ENCODE results near the gene FAXDC2. TPM values are rescaled to one million over a fixed set of nuclear protein-coding genes. Genes with fewer than 3 reads are reported as not detected.
"Not testable (repeated sequence)": the region's sequence is repeated elsewhere in the genome, so short reads cannot be mapped to it uniquely, and the experiment has no call there.

Gene FAXDC2
- polyA plus RNA-seq, 4 donors: 33.3 to 40.5 (median 38.9) TPM

GRCh38 chr5:154862766-154863165 is 12.4 kb upstream of the FAXDC2 start:
- no peak for DNase-seq (ENCODE audit: low read depth in 4 of 4, low spot score in 3 of 4)

GRCh38 chr5:154861946-154862345 is 11.5 kb upstream of the FAXDC2 start:
- no peak for DNase-seq (ENCODE audit: low read depth in 4 of 4, low spot score in 3 of 4)

GRCh38 chr5:154860765-154861164 is 10.4 kb upstream of the FAXDC2 start:
- DNase-seq (ENCODE audit: low read depth in 4 of 4, low spot score in 3 of 4): no peak

- no peak for DNase-seq (ENCODE audit: low read depth in 4 of 4, low spot score in 3 of 4)
Observed at GRCh38 chr5:154860123-154860522, 9.7 kb upstream of the FAXDC2 start.

GRCh38 chr5:154858972-154859871 is 8.8 kb upstream of the FAXDC2 start:
- peak in 1 of 4 donors; percentile 10 for DNase-seq (ENCODE audit: low read depth in 4 of 4, low spot score in 3 of 4)

GRCh38 chr5:154858297-154858971 is 8.0 kb upstream of the FAXDC2 start, which contains the start of gene CNOT8:
Gene CNOT8, plus strand, starts transcription at chr5:154858627. Its CDS starts 4,652 bp downstream, at chr5:154863279.
- peak in 3 of 4 donors; percentile 93 to 95 (median 94) for DNase-seq (ENCODE audit: low read depth in 4 of 4, low spot score in 3 of 4)

- DNase-seq (ENCODE audit: low read depth in 4 of 4, low spot score in 3 of 4): peak; percentile 91 to 97 (median 94)
Observed at GRCh38 chr5:154857530-154858296, 7.3 kb upstream of the FAXDC2 start.

GRCh38 chr5:154851351-154851750 is 948 bp upstream of the FAXDC2 start:
- DNase-seq (ENCODE audit: low read depth in 4 of 4, low spot score in 3 of 4): no peak

- peak in 1 of 4 donors; percentile 34 for DNase-seq (ENCODE audit: low read depth in 4 of 4, low spot score in 3 of 4)
Observed at GRCh38 chr5:154849791-154850201, 607 bp downstream of the FAXDC2 start.

- no peak for DNase-seq (ENCODE audit: low read depth in 4 of 4, low spot score in 3 of 4)
Observed at GRCh38 chr5:154849264-154849785, 1.1 kb downstream of the FAXDC2 start.

- DNase-seq (ENCODE audit: low read depth in 4 of 4, low spot score in 3 of 4): no peak
Observed at GRCh38 chr5:154844809-154845208, 5.6 kb downstream of the FAXDC2 start.

GRCh38 chr5:154842689-154843530 is 7.5 kb downstream of the FAXDC2 start:
- DNase-seq (ENCODE audit: low read depth in 4 of 4, low spot score in 3 of 4): no peak

- DNase-seq (ENCODE audit: low read depth in 4 of 4, low spot score in 3 of 4): no peak
Observed at GRCh38 chr5:154841273-154841661, 9.1 kb downstream of the FAXDC2 start.

GRCh38 chr5:154840435-154841272 is 9.7 kb downstream of the FAXDC2 start:
- no peak for DNase-seq (ENCODE audit: low read depth in 4 of 4, low spot score in 3 of 4)

GRCh38 chr5:154837009-154837901 is 13.1 kb downstream of the FAXDC2 start:
- DNase-seq (ENCODE audit: low read depth in 4 of 4, low spot score in 3 of 4): no peak

- DNase-seq (ENCODE audit: low read depth in 4 of 4, low spot score in 3 of 4): no peak
Observed at GRCh38 chr5:154836225-154836624, 14.2 kb downstream of the FAXDC2 start.

GRCh38 chr5:154835701-154836052 is 14.7 kb downstream of the FAXDC2 start:
- DNase-seq (ENCODE audit: low read depth in 4 of 4, low spot score in 3 of 4): not testable (repeated sequence)

GRCh38 chr5:154834053-154834452 is 16.4 kb downstream of the FAXDC2 start:
- DNase-seq (ENCODE audit: low read depth in 4 of 4, low spot score in 3 of 4): no peak
